Right cardiac atrium (tissue), 5 donors: Measurements from ENCODE around the gene ZNF8. TPM values are rescaled to one million over a fixed set of nuclear protein-coding genes. Genes with fewer than 3 reads are reported as not detected.
"Not testable (repeated sequence)": the region's sequence is repeated elsewhere in the genome, so short reads cannot be mapped to it uniquely, and the experiment has no call there.

Source experiments
- ATAC-seq, 2 donors: fragments of 200-7000 bp; cut with Tn5 transposase; one replicate each; pipeline versions ENCODE4 v1.8.0 to v1.9.1; 2020; ENCODE audit warnings: moderate library complexity in 2 of 2, mild to moderate bottlenecking in 1 of 2
- DNase-seq, 3 donors: peaks; one replicate each; pipeline ENCODE4 v3.0.0-alpha.2; 2020
- H3K27ac ChIP-seq: one replicate; pipeline ENCODE4 v1.5.1; 2013; ENCODE audit warnings: mild to moderate bottlenecking, low read length, control low read depth, moderate library complexity
- H3K27me3 ChIP-seq: one replicate; pipeline ENCODE4 v1.6.1; 2013; ENCODE audit not compliant: control insufficient read depth, insufficient read depth
- H3K4me1 ChIP-seq: one replicate; pipeline ENCODE4 v1.6.1; 2013; ENCODE audit warnings: low read length; ENCODE audit not compliant: control insufficient read depth, insufficient read depth
- H3K4me3 ChIP-seq: one replicate; pipeline ENCODE4 v1.5.1; 2013; ENCODE audit warnings: low read length, control low read depth
- H3K9me3 ChIP-seq: one replicate; pipeline ENCODE4 v1.6.1; 2013; ENCODE audit warnings: low read length; ENCODE audit not compliant: control insufficient read depth
- WGBS: extraction: QIAGEN DNeasy Blood & Tissue Kit; methylation state at CpG from one replicate; pipeline ENCODE4 v1.1.7; 2013; 5-methylcytosine and 5-hydroxymethylcytosine counted together
- intact Hi-C, 4 donors: fragments of 100-400 bp; cut with DNase I; formaldehyde crosslinking; loops; one replicate each; pipeline versions ENCODE4 v1.11.0 to v1.14.0; 2022 to 2023
- long read RNA-seq, 4 donors: library from polyadenylated mRNA; unstranded; transcript quantifications; one replicate each; pipeline ENCODE4 v2.0.0, GENCODE V29; 2020 to 2021
- polyA plus RNA-seq: library from polyadenylated mRNA; stranded (reverse); fragments of 200-250 nt; gene quantifications from one replicate; pipeline ENCODE4 v1.2.3, GENCODE V29; 2013
- total RNA-seq, 4 donors: library from RNA; stranded (reverse); fragmentation: NEBNext Ultra II Directional; extraction: Animal tissue kit (Norgen Biotek cat#: 25700); gene quantifications; one replicate each; pipeline ENCODE4 v1.2.1, GENCODE V29; 2021
- donor health status: healthy with polysubstance abuse.
- donor health status: DM: no; HTN: yes; CAD: no.
- donor health status: DM: no; HTN: no; CAD: no.
- donor health status: DM: no; HTN: yes; CAD: no; lungs with severe emphysema.
- donor health status: DM: yes; HTN: yes; CAD: no.

The ZNF8 gene
- total RNA-seq = 1 to 10 TPM; 5.3 to 6.7 (median 6.0) TPM
- 3.1 TPM for polyA plus RNA-seq
- long read RNA-seq, donor 1, full-length matches to known transcripts = 5 of 5 reads
- long read RNA-seq, donor 1, partial matches to known transcripts = 0 of 5 reads
- long read RNA-seq, donor 1, other reads (novel, unspliced or antisense) = 0 of 5 reads
- long read RNA-seq, donor 2, full-length matches to known transcripts = 1 of 1 reads
- long read RNA-seq, donor 2, partial matches to known transcripts = 0 of 1 reads
- long read RNA-seq, donor 2, other reads (novel, unspliced or antisense) = 0 of 1 reads
- long read RNA-seq, donor 3, full-length matches to known transcripts = 14 of 14 reads
- long read RNA-seq, donor 3, partial matches to known transcripts = 0 of 14 reads
- long read RNA-seq, donor 3, other reads (novel, unspliced or antisense) = 0 of 14 reads
- long read RNA-seq, donor 4 = 0 reads

DNA sequence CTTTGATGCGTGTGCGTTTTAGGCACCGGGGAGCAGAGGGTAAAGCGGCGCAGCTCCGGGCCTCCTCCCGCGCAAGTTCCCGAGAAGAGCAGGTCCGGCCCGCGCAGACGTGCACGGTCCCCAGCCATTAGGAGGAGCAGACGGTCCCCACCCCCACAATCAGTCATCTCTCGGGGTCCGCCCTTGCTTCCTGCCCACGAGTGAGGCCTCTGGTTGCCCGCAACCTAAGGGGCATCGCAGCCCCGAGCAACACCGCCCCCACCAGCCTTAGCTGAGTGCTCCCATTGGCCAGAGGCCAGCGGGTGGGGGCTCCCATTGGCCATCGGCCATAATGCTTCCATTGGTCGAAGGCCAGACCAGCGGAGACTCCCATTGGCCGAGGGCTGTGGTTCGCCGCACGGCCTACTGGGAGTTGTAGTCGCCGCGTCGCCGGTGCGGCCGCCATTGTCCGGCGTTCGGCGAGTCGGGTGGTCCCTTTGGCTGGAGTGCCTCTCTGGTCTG lies at the start of gene ZNF8:
ZNF8 (plus strand) TSS at position 415 of the 501 bp plus-strand sequence. CDS start 127 bp downstream, outside the sequence.
- under 1% methylated on average over 42 of the region's 42 CpGs for WGBS
- intact Hi-C loops = no loop called here
- Histone ChIP-seq H3K4me3 (peak within 1 kb of the TSS; percentile 65), H3K27me3 (no peaks in the 10 kb centered on the region), H3K9me3 (peaks cover 2% of the 10 kb centered on the region), H3K27ac (peak within 1 kb of the TSS; percentile 80), H3K4me1 (peaks cover 5% of the 10 kb centered on the region)
- ATAC-seq = peak; percentile 96 to 98
- DNase-seq = peak; percentile 97 to 99 (median 99)

DNA sequence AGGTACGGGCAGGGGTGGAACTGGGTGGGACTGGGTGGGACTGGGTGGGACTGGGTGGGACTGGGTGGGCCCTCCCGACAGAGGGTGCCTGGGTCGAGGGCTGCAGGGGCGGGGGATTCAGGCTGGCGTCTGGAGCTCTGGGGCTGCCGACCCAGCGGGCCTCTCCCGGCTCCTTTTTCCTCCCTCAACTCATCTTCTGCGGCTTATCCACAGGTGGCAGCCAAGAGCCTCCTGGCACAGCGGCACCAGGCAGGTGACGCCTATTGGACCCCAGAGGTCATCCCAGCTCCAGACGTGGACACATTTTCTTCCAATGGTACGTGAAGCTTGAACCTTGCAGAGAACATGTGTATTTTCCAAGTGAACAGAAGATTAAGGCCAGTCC lies 49.5 kb upstream of the ZNF8 start:
- 11% methylated on average over 13 of the region's 13 CpGs for WGBS
- peaks cover 4% of the 10 kb centered on the region for H3K4me1 ChIP-seq
- ATAC-seq = peak; percentile 22 to 37
- peak overlapping the region; percentile 61 for H3K27ac ChIP-seq
- intact Hi-C loops = no loop called here
- no peaks in the 10 kb centered on the region for H3K27me3 ChIP-seq
- H3K9me3 ChIP-seq = peaks cover under 1% of the 10 kb centered on the region
- no peak for DNase-seq
- H3K4me3 ChIP-seq = peak overlapping the region; percentile 72

DNA sequence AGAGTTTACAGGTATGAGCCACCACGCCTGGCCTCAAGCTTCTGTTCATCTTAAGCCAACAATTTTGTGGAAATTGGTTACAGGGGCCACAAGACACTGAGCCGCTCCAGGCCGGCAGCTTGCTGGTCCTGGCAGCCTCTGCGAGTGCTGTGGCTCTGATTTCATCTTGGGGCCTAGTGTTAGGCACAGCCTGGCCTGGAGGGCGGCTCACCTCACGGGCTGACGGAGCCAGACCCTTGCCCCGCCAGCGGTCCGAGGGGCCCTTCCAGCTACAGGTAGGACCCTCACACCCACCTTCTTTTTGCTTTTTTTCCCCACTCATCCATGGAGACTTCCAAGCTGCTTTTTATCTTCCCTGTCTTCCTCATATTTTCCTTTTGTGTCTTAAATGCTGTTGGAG lies 41.4 kb upstream of the ZNF8 start:
- no peak for DNase-seq
- Histone ChIP-seq H3K4me3 (no peak overlapping the region), H3K4me1 (no peaks in the 10 kb centered on the region), H3K27ac (no peak overlapping the region), H3K27me3 (no peaks in the 10 kb centered on the region), H3K9me3 (peaks cover 11% of the 10 kb centered on the region)
- intact Hi-C loops = no loop called here
- WGBS = over 99% methylated on average over 10 of the region's 10 CpGs
- no peak for ATAC-seq

GRCh38 chr19:58243351-58243750 lies 35.4 kb upstream of the ZNF8 start:
- no peak for ATAC-seq

DNA sequence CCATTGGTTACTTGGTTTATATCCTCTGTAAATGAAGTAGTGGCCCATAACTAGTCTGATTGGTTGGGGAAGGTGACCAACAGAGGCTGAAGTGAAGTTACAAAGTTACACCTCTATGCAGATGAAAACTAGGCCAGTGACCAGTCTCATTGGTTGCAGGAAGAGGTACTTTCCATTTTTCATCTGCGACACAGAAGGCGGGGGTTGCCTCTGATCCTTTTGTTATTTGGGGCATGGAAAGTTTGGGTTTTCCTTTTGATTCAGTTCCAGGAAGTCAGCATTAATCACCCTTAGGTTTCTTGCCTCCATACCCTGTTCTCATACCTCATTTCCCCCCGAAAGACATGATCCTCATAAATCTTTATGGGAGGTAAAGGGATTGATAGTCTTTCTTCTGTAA lies 29.9 kb upstream of the ZNF8 start:
- peaks cover 46% of the 10 kb centered on the region for H3K9me3 ChIP-seq
- intact Hi-C loops = no loop called here
- ATAC-seq (no peak), DNase-seq (no peak)
- no peak overlapping the region for H3K4me3 ChIP-seq
- no peaks in the 10 kb centered on the region for H3K27me3 ChIP-seq
- WGBS = over 99% methylated on average over 3 of the region's 3 CpGs
- no peaks in the 10 kb centered on the region for H3K4me1 ChIP-seq
- H3K27ac ChIP-seq = no peak overlapping the region

More at GRCh38 chr19:58243351-58243750, 35.4 kb upstream of the ZNF8 start:
- H3K9me3 ChIP-seq = peaks cover 36% of the 10 kb centered on the region
- no peak overlapping the region for H3K4me3 ChIP-seq
- no peaks in the 10 kb centered on the region for H3K27me3 ChIP-seq
- DNase-seq = no peak
- intact Hi-C loops = no loop called here
- no peaks in the 10 kb centered on the region for H3K4me1 ChIP-seq
- 96% methylated on average over 6 of the region's 6 CpGs for WGBS
- H3K27ac ChIP-seq = no peak overlapping the region

DNA sequence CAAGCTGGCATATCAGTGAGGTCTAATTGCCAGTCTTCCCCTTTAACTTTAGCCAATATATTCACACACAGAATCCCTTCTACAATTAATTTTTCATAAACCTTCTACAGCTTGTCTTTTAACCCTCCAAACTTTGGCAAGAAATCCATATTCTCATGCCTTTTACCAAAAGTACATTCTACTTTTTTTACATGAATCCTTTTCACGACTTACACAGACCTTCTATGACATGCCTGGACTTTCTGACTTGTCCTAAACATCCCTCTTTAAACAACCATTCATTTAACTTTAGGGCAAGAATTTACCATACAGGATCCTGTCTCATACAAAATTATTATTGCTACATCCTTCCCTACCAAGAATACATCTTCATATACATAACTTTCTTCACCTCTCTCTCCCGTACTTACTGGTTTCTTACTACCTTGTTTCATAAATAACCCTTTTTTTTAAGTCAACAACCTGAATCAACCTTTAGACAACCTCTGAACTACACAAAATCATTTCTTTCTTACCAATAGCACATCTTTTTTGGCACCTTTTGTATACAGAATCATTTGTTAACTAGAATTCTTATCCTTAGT lies 26.6 kb upstream of the ZNF8 start:
- ATAC-seq = no peak
- Histone ChIP-seq H3K27ac (no peak overlapping the region), H3K9me3 (peaks cover 43% of the 10 kb centered on the region), H3K4me1 (no peaks in the 10 kb centered on the region), H3K27me3 (no peaks in the 10 kb centered on the region), H3K4me3 (no peak overlapping the region)
- WGBS = 99% methylated on average over 2 of the region's 2 CpGs
- intact Hi-C loops = no loop called here
- no peak for DNase-seq

- H3K4me1 ChIP-seq, ATAC-seq, H3K27me3 ChIP-seq, intact Hi-C loops, H3K4me3 ChIP-seq, H3K27ac ChIP-seq, DNase-seq: not testable (repeated sequence)
- peaks cover 64% of the 10 kb centered on the region for H3K9me3 ChIP-seq
- WGBS = 93% methylated on average over 4 of the region's 4 CpGs
Observed at GRCh38 chr19:58258259-58258658, 20.5 kb upstream of the ZNF8 start.

DNA sequence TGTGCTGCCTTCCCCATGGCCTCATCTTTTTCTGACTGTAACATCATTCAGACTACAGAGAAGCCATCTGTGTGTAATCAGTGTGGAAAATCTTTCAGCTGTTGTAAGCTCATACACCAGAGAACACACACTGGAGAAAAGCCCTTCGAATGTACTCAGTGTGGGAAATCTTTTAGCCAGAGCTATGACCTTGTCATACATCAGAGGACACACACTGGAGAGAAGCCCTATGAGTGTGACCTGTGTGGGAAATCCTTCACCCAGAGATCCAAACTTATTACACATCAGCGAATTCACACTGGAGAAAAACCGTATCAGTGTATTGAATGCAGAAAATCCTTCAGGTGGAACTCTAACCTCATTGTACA lies 17.2 kb upstream of the ZNF8 start:
- ATAC-seq (no peak), DNase-seq (no peak)
- no peak overlapping the region for H3K27ac ChIP-seq
- H3K9me3 ChIP-seq = peaks cover 66% of the 10 kb centered on the region
- H3K4me3 ChIP-seq = no peak overlapping the region
- intact Hi-C loops = loop anchor here in 1 of 4 donors (10.0 kb wide), 1 partner anchor 57 kb away; no protein-coding TSS in a partner anchor
- no peaks in the 10 kb centered on the region for H3K4me1 ChIP-seq
- WGBS = 97% methylated on average over 3 of the region's 3 CpGs
- no peaks in the 10 kb centered on the region for H3K27me3 ChIP-seq

DNA sequence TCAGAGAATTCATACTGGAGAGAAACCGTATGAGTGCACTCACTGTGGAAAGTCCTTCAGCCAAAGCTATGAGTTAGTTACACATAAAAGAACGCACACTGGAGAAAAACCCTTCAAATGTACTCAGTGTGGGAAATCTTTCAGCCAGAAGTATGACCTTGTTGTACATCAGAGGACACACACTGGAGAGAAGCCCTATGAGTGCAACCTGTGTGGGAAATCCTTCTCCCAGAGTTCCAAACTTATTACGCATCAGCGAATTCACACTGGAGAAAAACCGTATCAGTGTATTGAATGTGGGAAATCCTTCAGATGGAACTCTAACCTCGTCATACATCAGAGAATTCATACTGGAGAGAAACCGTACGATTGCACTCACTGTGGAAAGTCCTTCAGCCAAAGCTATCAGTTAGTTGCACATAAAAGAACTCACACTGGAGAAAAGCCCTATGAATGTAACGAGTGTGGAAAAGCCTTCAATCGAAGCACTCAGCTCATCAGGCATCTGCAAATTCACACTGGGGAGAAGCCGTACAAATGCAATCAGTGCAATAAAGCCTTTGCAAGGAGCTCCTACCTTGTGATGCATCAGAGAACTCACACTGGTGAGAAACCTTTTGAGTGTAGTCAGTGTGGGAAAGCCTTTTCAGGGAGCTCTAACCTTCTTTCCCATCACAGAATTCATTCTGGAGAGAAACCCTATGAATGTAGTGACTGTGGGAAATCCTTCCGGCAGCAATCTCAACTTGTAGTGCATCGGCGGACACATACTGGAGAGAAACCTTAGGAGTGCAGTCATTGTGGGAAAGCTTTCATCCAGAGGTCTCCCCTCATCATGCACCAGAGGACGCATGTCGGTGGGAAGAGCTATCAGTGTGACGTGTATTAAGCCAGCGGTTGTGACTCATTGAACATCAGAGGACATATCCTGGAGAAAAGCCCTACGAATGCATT lies 16.5 kb upstream of the ZNF8 start:
- no peaks in the 10 kb centered on the region for H3K4me1 ChIP-seq
- peaks cover 68% of the 10 kb centered on the region for H3K9me3 ChIP-seq
- H3K27me3 ChIP-seq = no peaks in the 10 kb centered on the region
- 98% methylated on average over 19 of the region's 19 CpGs for WGBS
- no peak for ATAC-seq
- intact Hi-C loops = loop anchor here in 1 of 4 donors (10.0 kb wide), 1 partner anchor 57 kb away; no protein-coding TSS in a partner anchor
- DNase-seq = no peak
- H3K27ac ChIP-seq = no peak overlapping the region
- no peak overlapping the region for H3K4me3 ChIP-seq

DNA sequence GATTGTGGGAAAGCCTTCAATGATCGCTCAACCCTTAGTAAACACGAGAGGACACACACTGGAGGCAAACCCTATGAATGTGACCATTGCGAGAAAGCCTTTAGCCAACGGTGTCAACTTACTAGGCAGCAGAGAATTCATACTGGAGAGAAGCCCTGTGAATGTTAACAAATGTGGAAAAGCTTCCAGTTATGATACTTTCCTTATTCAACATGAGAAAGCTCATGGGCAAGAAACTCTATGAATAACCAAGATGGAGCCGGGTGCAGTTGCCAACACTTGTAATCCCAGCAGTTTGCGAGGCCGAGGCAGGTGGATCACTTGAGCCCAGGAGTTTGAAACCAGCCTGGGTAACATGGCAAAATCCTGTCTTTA lies 15.8 kb upstream of the ZNF8 start:
- intact Hi-C loops = loop anchor here in 1 of 4 donors (10.0 kb wide), 1 partner anchor 58 kb away; no protein-coding TSS in a partner anchor

More for the DNA sequence above, 15.8 kb upstream of the ZNF8 start:
- Histone ChIP-seq H3K4me3 (no peak overlapping the region), H3K9me3 (peaks cover 61% of the 10 kb centered on the region), H3K27ac (no peak overlapping the region), H3K4me1 (no peaks in the 10 kb centered on the region), H3K27me3 (no peaks in the 10 kb centered on the region)
- ATAC-seq (no peak), DNase-seq (no peak)
- WGBS = 99% methylated on average over 7 of the region's 7 CpGs
